Embryonic facial prominence (tissue), 1 donor: Measurements from ENCODE around the gene ITGA3.

ENCODE experiments used
- DNase-seq: peaks from one replicate; pipeline ENCODE4 v3.0.0-alpha.2; 2016; ENCODE audit errors: extremely low spot score

Gene ITGA3

DNA sequence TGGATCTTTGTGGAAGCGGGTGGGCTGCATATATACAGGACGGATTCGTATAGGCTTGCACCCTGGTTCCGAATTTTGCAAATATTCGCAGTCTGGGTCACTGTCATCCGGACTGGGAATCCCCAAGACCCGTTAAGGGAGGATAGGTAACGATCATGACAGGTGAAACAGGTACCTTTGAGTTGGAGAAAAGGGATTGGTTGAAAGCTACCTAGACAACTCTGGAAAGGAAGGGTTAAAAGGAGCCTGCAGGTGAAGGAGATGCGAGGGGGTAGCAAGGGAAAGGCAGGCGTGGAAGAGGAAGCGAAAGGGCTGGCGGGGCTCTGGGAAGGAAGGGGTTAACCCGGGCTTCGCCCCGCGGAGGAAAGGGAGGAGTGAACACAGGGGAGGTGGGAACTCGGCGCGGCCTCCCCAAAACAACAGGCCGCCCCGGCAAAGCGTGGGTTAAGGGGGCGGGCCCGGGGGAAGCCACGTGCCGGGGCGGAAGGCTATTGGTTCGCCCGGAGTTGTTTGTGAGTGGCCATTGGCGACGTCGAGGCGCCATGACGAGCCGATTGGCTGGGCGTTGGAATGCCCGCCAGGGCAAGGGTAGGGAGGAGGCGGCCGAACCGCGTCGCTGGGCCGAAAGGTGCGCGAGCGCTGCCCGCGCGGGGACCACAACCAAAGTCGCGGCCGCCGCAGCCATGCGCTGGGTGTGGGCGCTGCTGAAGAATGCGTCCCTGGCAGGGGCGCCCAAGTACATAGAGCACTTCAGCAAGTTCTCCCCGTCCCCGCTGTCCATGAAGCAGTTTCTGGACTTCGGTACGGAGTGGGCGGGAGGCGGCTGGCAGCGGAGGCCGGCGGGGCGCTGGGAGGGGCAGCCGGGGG lies 39.1 kb downstream of the ITGA3 start, which contains the start of gene PDK2:
TSS of gene PDK2 (plus strand) at position 599 of the 867 bp plus-strand sequence. CDS start at position 684, 85 bp downstream.
- DNase-seq, result peak; percentile 93

DNA sequence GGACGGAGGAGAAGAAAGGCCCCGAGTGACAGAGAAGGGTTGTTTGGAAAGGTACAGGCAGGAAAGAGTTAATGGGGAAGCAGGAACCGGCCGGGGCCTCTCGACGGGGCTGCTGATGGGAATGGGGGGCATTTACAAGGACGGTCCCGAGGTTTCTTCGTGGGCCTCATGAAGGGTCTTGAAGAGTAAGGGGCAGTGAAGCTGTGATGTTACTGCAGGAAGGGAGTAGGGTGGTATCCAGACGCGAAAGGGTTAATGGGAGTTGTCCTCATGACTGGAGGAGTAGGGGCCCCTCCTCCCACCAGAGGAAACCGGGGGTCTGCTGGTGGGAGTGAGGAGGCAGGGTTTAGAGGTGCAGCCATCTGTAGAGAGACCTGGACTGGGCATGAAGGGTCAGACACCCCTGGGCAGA lies 39.7 kb downstream of the ITGA3 start:
- peak; percentile 36 for DNase-seq

DNA sequence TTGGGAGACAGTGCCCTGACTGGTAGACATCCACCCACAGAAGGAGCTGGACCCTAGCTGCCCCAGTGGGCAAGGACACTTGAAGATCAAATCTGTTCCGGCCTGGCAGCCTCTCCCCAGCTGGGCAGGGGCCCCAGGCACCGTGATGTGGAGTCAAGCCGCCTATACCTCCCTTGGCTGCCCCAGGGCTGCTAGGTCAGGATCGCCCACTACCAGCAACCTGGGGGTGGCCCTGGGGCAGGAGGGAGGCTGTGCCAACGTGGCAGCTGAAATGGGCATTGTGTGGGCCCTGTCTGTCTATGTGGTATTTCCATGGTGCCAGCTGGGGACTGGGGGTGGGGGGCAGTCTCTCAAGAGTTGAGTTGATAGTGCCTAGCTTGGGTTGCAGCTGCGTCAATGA lies 40.2 kb downstream of the ITGA3 start:
- no peak for DNase-seq

DNA sequence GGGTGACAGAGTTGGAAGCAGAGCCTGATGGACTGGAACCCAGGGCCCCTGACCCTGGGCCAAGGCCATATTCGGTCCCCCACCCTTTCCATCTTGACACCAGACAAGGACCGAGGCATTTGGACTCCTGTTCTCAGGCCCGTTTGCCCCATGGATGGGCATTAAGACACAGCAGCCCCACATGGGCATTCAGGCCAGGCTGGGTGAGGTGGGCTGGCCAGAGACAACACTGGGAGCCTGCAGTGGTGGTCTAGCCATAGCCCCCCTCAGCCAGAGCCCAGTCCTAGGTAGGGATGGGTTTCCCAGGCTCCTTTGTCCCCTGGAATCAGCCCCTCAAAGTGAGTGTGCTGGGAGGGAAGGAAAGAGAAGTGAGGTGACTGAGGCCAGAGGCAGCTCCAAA lies 40.8 kb downstream of the ITGA3 start:
- DNase-seq, result no peak

DNA sequence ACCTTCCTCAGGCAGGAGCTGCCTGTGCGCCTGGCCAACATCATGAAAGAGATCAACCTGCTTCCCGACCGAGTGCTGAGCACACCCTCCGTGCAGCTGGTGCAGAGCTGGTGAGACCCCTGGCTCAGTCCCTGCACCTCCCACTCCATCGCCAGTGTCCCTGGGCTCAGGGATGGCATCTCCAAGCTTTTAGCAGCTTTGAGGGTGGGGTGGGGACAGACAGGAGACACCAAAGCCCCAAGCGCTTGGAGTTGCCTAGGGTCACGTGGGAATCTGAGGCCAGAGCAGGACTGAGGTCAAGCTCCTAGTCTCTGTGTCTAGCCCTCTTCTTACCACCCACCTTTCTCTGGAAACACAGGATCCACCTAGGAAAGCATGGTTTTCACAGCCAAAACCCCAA lies 41.5 kb downstream of the ITGA3 start:
- no peak for DNase-seq

GRCh38 chr17:50097926-50098325 lies 42.0 kb downstream of the ITGA3 start:
- DNase-seq, result no peak

- DNase-seq, result no peak
Observed at GRCh38 chr17:50098583-50098982, 42.7 kb downstream of the ITGA3 start.

GRCh38 chr17:50099003-50099402 lies 43.1 kb downstream of the ITGA3 start:
- DNase-seq, result no peak

- DNase-seq, result no peak
Observed at GRCh38 chr17:50100480-50100883, 44.6 kb downstream of the ITGA3 start.

DNA sequence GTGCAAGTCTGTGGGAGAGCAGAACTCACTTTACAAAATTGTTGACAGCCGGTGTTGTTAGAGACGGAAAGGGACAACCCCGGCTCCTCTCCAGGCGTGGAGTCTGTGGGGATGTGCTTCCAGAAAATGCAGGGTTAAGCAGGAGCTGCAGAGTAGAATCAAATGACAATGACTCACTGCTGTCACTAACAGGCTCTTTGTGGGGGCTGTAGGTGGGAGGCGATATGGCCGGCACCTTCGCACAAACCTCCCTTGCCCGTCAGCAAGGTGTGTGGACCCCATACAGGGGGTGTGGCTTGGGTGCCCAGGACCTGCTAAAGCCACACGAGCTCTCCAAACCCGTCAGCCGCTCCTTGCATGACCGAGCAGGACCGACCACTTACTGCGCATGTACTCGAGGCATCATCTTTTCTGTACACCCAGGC lies 45.0 kb downstream of the ITGA3 start:
- no peak for DNase-seq

DNA sequence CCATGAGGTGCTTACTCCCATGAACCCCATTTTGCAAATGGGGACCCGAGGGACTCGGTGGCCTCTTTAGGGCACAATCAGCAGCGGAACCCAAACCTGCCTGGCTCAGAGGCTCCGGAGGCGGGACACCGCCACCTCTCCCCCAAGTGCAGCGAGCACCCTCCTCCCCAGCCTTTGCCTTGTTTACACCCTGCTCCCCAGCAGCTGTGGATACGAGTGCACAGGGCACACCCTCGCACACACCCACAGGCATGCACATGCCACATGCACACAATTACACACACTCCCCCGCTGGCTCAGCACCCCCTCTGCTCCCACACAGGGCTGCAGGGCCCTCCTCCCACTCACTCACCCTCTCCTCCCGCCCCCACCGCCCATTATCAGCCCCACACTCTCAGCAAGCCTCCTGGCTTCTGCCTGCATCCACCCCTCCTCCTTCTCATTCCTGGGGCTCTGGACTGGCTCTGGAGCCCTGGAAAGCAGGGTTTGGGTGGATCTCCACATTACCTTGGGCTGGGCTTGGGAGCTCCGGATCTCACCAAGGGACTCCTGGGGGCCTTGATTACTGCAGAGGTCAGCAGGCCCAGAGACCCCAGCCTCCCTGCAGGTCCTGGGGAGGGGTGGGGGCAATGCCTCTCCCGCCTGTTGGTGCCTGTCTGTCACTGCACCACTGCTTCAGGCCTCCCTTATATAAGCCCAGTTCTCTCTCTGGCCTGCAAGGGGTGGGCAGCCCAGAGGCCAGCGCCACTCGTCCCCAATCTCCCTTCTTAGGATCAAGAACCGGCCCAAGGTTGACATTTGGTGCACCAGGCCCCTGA lies 45.6 kb downstream of the ITGA3 start:
- DNase-seq, result peak; percentile 38

DNA sequence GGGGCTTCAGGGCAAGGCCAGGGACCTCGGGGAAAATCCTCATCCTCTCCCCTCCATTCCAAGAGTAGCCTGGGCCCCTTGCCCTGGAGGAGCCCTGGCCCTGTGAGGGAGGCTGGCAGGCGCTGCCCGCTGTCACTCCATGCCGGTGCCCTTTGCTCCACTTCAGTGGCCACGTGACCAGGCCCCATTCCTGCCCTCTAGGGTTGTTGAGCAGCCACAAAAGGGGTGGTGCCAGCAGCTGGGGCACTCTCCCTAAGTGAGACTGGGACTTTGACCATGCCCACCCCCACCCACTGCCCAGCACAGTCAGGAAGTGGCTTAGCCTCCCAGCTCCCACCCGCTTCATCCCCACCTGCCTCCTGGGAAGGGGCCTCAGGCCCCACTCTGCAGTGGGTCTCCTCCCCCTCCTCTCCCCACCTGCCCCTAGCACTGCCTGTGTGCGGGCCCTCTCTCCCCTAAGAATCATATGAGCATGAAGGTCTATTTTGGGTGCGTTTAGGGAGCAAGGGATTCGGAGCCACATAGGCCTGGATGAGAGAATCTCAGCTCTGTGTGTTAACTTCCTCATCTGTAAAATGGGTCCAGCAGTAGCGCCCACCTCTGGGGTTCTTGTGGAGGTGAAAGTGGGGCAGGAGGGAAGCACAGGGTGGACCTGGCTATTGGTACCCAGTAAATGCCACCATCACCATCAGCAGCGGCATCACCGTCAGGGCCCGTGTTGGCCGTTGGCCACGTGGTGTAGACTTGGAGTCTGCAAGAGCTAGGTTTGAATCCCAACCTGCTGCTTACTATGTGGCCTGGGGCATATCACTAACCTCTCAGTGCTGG lies 46.5 kb downstream of the ITGA3 start:
- DNase-seq, result no peak

GRCh38 chr17:50103252-50103651 lies 47.3 kb downstream of the ITGA3 start:
- DNase-seq, result no peak

GRCh38 chr17:50103941-50104340 lies 48.0 kb downstream of the ITGA3 start:
- DNase-seq, result no peak

DNA sequence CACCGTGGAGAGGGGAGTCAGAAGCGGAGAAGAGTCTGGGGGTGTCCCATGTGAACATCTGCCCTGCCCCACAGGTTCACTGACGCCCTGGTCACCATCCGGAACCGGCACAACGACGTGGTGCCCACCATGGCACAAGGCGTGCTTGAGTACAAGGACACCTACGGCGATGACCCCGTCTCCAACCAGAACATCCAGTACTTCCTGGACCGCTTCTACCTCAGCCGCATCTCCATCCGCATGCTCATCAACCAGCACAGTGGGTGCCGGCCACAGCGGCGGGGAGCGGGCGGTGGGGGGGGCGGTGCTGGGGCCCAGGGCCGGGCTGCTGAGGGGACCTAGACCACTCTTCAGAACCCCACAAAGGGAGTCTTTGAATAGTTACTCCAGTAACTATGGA lies 49.9 kb downstream of the ITGA3 start:
- DNase-seq, result no peak

DNA sequence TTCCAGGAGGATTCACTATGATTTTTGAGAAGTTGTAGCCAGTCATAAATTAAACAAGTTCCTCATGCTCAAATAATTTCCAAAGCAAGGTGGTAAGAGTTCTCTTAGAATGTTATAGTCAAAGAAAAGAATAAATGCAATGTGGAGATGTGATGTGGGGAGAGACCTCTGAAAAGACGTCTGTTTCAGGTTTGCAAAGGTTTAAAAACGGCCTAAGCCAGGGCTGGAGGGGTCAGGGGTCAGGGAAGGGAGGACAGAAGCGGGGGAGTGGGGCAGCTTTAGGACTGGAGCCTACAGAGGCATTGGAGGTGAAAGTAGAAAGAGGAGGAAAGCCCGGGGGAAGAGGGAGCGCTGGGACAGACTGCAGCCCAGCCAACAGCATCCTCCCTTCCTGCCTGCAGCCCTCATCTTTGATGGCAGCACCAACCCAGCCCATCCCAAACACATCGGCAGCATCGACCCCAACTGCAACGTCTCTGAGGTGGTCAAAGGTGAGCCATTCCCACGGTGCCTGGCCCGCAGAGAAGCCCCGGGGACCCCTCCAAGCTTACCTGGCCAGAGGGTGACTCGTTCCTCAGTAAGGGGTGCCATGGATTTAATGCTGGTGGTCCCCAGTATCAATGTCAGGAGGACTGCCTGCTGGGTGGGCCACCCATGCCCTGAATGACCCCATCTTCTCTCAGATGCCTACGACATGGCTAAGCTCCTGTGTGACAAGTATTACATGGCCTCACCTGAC lies 50.7 kb downstream of the ITGA3 start:
- DNase-seq, result no peak

DNA sequence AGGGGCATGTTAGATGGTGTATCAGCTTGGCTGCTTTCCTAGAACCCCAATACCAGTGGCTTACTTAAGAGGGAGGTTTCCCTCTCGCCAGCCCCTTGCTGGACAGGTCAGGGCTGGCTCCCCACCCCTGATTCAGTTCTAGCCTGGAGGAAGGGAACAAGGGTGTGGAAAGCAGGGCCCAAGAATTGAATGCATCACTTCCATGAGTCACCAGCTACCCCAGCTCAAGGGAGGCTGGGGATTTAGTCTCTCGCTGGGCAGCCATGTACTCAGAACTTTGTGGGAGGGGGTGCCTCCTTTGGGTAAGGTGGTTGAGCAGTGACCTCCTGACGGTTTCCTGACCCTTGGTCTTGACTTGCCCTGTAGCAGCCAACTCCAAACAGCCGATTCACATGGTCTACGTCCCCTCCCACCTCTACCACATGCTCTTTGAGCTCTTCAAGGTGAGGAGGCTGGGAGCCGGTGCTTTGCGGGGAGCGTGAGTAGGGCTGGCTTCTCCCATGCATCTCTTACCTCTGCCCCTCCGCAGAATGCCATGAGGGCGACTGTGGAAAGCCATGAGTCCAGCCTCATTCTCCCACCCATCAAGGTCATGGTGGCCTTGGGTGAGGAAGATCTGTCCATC lies 52.0 kb downstream of the ITGA3 start:
- no peak for DNase-seq

DNA sequence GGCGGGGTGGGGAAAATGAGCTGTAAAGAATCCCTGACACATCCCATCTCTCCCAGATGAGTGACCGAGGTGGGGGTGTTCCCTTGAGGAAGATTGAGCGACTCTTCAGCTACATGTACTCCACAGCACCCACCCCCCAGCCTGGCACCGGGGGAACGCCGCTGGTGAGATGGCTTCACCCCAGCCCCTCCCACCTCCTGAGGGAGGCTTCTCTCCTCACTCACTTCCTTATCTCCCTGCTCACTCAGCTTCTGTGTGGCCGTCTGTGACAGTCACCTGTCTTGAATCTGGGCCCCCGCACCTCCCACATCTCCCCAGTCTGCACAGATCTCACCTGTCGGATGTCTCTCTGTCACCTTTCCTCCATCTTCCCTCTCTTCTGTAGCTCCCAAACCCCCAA lies 52.6 kb downstream of the ITGA3 start:
- DNase-seq, result no peak

DNA sequence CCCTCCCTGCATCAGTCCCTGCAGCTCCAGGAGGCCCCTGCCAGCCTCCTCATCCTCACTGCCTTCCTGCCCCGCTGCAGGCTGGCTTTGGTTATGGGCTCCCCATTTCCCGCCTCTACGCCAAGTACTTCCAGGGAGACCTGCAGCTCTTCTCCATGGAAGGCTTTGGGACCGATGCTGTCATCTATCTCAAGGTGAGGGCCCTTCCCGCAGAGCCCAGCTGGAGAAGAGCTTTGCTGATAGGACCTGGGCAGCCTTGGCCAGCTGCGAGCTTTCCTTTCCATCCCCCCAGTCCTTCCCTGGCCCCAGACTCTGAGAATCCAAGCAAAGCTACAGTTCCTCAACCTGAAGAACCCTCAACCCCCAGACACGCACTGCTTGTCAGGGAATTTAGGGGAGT lies 53.3 kb downstream of the ITGA3 start:
- no peak for DNase-seq

DNA sequence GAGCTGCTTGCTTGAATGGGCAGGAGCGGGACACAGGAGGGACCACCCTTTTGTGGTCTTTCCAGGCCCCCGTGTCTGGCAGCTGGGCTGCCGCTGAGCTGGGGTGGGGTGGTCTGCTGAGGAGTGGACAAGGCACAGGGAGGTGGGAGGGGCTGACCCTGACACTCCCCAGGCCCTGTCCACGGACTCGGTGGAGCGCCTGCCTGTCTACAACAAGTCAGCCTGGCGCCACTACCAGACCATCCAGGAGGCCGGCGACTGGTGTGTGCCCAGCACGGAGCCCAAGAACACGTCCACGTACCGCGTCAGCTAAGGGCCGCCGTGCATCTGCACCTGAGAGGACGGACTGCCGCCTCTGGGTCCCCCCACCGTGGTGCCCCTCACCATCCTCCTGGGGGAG lies 53.9 kb downstream of the ITGA3 start:
- no peak for DNase-seq
